K562 (cell line): Measurements from ENCODE around the gene ARHGAP4. TPM values are rescaled to one million over a fixed set of nuclear protein-coding genes. Genes with fewer than 3 reads are reported as not detected.

Experiments used
- BACH1 ChIP-seq: fragments of 200-800 bp; sonication (Bioruptor generic); IDR thresholded peaks from 2 replicates; pipeline ENCODE4 v1.6.1; 2016; ENCODE audit warnings: missing genetic modification characterization, missing compliant biosample characterization
- BRF2 ChIP-seq: IDR thresholded peaks from 3 replicates; pipeline ENCODE4 v1.6.1; 2011; ENCODE audit warnings: borderline replicate concordance, mild to moderate bottlenecking; ENCODE audit not compliant: insufficient read length, insufficient read depth
- NR0B1 ChIP-seq: fragments of 450-650 bp; IDR thresholded peaks from one replicate; pipeline ENCODE4 v1.6.1; 2018; ENCODE audit warnings: mild to moderate bottlenecking, moderate library complexity; ENCODE audit not compliant: partially characterized antibody
- NR2C2 ChIP-seq, 2 experiments: fragments of 200-800 bp in 1 of 2; sonication (Bioruptor generic) in 1 of 2; sonication (generic) in 1 of 2; formaldehyde crosslinking in 1 of 2; IDR thresholded peaks; 2 replicates each; pipeline versions ENCODE4 v1.6.1 to v1.8.0; 2016 to 2022; ENCODE audit warnings: mild to moderate bottlenecking in 1 of 2, missing compliant biosample characterization in 1 of 2, missing genetic modification characterization in 1 of 2, missing genetic modification reagents in 1 of 2
- RB1 ChIP-seq: fragments of 450-650 bp; IDR thresholded peaks from 2 replicates; pipeline ENCODE4 v1.6.1; 2017; ENCODE audit warnings: low read depth, mild to moderate bottlenecking
- RBFOX2 ChIP-seq: fragments of 200-400 bp; formaldehyde crosslinking; IDR thresholded peaks from 2 replicates; pipeline ENCODE4 v1.6.1; 2017; ENCODE audit warnings: low read depth, mild to moderate bottlenecking, low read length, moderate library complexity
- SIX5 ChIP-seq, 2 experiments: IDR thresholded peaks; 2 replicates each; pipeline ENCODE4 v1.6.1; 2011; ENCODE audit warnings: low read length in 2 of 2, borderline replicate concordance in 1 of 2, low read depth in 1 of 2, mild to moderate bottlenecking in 1 of 2, moderate library complexity in 1 of 2; ENCODE audit not compliant: insufficient read depth in 1 of 2
- SRSF7 ChIP-seq: fragments of 200-400 bp; formaldehyde crosslinking; optimal IDR thresholded peaks from 2 replicates; pipeline ENCODE3; 2017; ENCODE audit warnings: mild to moderate bottlenecking, low read depth, low read length
- TGIF2 ChIP-seq: sonication (generic); formaldehyde crosslinking; IDR thresholded peaks from 2 replicates; pipeline ENCODE4 v1.8.1; 2022; ENCODE audit warnings: mild to moderate bottlenecking, missing genetic modification reagents, moderate library complexity
- YBX1 ChIP-seq: fragments of 450-650 bp; IDR thresholded peaks from 2 replicates; pipeline ENCODE4 v1.7.1; 2016; ENCODE audit warnings: mild to moderate bottlenecking
- ZBTB26 ChIP-seq: fragments of 450-650 bp; formaldehyde crosslinking; IDR thresholded peaks from 2 replicates; pipeline ENCODE4 v1.4.0; 2022; ENCODE audit warnings: missing genetic modification characterization
- ZBTB5 ChIP-seq: fragments of 450-650 bp; IDR thresholded peaks from 2 replicates; pipeline ENCODE4 v1.6.1; 2017; ENCODE audit warnings: antibody characterized with exemption
- polyA plus RNA-seq, 8 experiments: library from polyadenylated mRNA; depleted of rRNA in 4 of 8; stranded (reverse) in 5 of 8; unstranded in 3 of 8; fragments of >200 nt; fragmentation: Nextera tagmentation in 2 of 8; fragmentation: Illumina TruSeq in 1 of 8; extraction: Ambion mirVana in 2 of 8; extraction: Trizol in 1 of 8; gene quantifications; 2 replicates each; pipeline versions ENCODE4 v1.2.1 to v1.2.3, GENCODE V29; 2011 to 2014; ENCODE audit warnings: inconsistent platforms in 1 of 8, missing spikeins in 1 of 8
- total RNA-seq, 7 experiments: library from RNA; depleted of rRNA in 6 of 7; stranded (reverse); fragments of >200 nt in 6 of 7; fragmentation: Illumina TruSeq in 2 of 7; extraction: Trizol in 2 of 7; gene quantifications; 2 replicates each; pipeline versions ENCODE4 v1.2.1 to v1.2.3, GENCODE V29; 2011 to 2021; ENCODE audit warnings: low replicate concordance in 1 of 7
- TF ChIP-seq, protein P1 (sequence below): fragments of 250-450 bp; sonication (Bioruptor Pico); IDR thresholded peaks from 2 replicates; pipeline ENCODE4 v1.5.0; 2021
- TF ChIP-seq, protein P2 (sequence below): sonication (generic); formaldehyde crosslinking; IDR thresholded peaks from 2 replicates; pipeline ENCODE4 v1.8.0; 2022; ENCODE audit warnings: missing genetic modification reagents, mild to moderate bottlenecking, moderate library complexity, borderline replicate concordance
- TF ChIP-seq, protein P3 (sequence below): IDR thresholded peaks from 2 replicates; pipeline ENCODE4 v1.6.1; 2016; ENCODE audit warnings: missing genetic modification characterization, missing compliant biosample characterization

ARHGAP4 gene
- total and polyA plus RNA-seq, 9 of the 15 experiments (the other 6 are each of a cell fraction or from before 2014, with no cell fraction given), result 0.30 to 81.8 (median 13.5) TPM

GRCh38 chrX:153900831-153901752 is 25.0 kb downstream of the ARHGAP4 start (continued):
- TF ChIP-seq, protein P1, sequence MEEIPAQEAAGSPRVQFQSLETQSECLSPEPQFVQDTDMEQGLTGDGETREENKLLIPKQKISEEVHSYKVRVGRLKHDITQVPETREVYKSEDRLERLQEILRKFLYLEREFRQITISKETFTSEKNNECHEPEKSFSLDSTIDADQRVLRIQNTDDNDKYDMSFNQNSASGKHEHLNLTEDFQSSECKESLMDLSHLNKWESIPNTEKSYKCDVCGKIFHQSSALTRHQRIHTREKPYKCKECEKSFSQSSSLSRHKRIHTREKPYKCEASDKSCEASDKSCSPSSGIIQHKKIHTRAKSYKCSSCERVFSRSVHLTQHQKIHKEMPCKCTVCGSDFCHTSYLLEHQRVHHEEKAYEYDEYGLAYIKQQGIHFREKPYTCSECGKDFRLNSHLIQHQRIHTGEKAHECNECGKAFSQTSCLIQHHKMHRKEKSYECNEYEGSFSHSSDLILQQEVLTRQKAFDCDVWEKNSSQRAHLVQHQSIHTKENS (CRISPR knock-in tag), result no peak
- 0 out of 2 replicates have a peak, but pooled peaks have one; percentile 27 for TF ChIP-seq ZBTB5
- peak; percentile 88 for TF ChIP-seq ZBTB26
- no peak for TF ChIP-seq SRSF7
- no peak for TF ChIP-seq RBFOX2
- TF ChIP-seq NR0B1, result no peak
- no peak for TF ChIP-seq SIX5 (IDR thresholded peaks at IDR 0.05; ENCODE audit: borderline replicate concordance in 1 of 2, insufficient read depth in 1 of 2, low read depth in 1 of 2, low read length in 2 of 2)
- no peak for TF ChIP-seq RB1
- TF ChIP-seq BRF2, result no peak
- TF ChIP-seq YBX1, result no peak
- TF ChIP-seq BACH1 (tag), result no peak
- TF ChIP-seq, protein P2, sequence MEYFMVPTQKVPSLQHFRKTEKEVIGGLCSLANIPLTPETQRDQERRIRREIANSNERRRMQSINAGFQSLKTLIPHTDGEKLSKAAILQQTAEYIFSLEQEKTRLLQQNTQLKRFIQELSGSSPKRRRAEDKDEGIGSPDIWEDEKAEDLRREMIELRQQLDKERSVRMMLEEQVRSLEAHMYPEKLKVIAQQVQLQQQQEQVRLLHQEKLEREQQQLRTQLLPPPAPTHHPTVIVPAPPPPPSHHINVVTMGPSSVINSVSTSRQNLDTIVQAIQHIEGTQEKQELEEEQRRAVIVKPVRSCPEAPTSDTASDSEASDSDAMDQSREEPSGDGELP, result peak; percentile 80
- TF ChIP-seq, protein P3, sequence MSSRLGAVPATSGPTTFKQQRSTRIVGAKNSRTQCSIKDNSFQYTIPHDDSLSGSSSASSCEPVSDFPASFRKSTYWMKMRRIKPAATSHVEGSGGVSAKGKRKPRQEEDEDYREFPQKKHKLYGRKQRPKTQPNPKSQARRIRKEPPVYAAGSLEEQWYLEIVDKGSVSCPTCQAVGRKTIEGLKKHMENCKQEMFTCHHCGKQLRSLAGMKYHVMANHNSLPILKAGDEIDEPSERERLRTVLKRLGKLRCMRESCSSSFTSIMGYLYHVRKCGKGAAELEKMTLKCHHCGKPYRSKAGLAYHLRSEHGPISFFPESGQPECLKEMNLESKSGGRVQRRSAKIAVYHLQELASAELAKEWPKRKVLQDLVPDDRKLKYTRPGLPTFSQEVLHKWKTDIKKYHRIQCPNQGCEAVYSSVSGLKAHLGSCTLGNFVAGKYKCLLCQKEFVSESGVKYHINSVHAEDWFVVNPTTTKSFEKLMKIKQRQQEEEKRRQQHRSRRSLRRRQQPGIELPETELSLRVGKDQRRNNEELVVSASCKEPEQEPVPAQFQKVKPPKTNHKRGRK (tag), result no peak
- TF ChIP-seq NR2C2 (CRISPR knock-in tag; IDR thresholded peaks at IDR 0.05), result no peak
- TF ChIP-seq NR2C2 (tag; IDR thresholded peaks at IDR 0.05), result no peak
- TF ChIP-seq TGIF2 (CRISPR knock-in tag), result no peak
